ENCODE results near the gene SLC10A7. TPM values are rescaled to one million over a fixed set of nuclear protein-coding genes. Genes with fewer than 3 reads are reported as not detected.

The SLC10A7 gene
- total RNA-seq, 2 experiments from 2014 or later: 8.7 to 9.9 TPM

- peaks cover 8% of the 10 kb centered on the region for H3K9me3 Mint-ChIP-seq
- no peak overlapping the region for H3K4me3 Mint-ChIP-seq
- no peaks in the 10 kb centered on the region for H3K36me3 Mint-ChIP-seq (ENCODE audit: low read depth)
- no peaks in the 10 kb centered on the region for H3K36me3 ChIP-seq (ENCODE audit: insufficient read depth, low read length)
- H3K4me3 ChIP-seq (ENCODE audit: low read length): no peak overlapping the region
- H3K27me3 ChIP-seq (ENCODE audit: control insufficient read depth in 1 of 2, insufficient read depth in 2 of 2, low read length in 2 of 2): peaks cover 0 to 2% of the 10 kb centered on the region in 2 experiments
- no peak overlapping the region for H3K27ac ChIP-seq (ENCODE audit: low read depth in 1 of 2, low read length in 2 of 2)
- no peak for ATAC-seq (ENCODE audit: poor library complexity)
- H3K9me3 ChIP-seq (ENCODE audit: control insufficient read depth in 1 of 2, insufficient read depth in 1 of 2, low read length in 2 of 2): no peaks in the 10 kb centered on the region
- no peak for DNase-seq
- ChIA-PET POLR2A (no interaction called here), CTCF (no interaction called here)
- intact Hi-C loops (cut with DNase I, micrococcal nuclease): no loop called here
- H3K27ac Mint-ChIP-seq: no peak overlapping the region
- peaks cover 5% of the 10 kb centered on the region for H3K27me3 Mint-ChIP-seq
- no peaks in the 10 kb centered on the region for H3K4me1 ChIP-seq (ENCODE audit: insufficient read depth, low read length)
- TF ChIP-seq, protein P1, sequence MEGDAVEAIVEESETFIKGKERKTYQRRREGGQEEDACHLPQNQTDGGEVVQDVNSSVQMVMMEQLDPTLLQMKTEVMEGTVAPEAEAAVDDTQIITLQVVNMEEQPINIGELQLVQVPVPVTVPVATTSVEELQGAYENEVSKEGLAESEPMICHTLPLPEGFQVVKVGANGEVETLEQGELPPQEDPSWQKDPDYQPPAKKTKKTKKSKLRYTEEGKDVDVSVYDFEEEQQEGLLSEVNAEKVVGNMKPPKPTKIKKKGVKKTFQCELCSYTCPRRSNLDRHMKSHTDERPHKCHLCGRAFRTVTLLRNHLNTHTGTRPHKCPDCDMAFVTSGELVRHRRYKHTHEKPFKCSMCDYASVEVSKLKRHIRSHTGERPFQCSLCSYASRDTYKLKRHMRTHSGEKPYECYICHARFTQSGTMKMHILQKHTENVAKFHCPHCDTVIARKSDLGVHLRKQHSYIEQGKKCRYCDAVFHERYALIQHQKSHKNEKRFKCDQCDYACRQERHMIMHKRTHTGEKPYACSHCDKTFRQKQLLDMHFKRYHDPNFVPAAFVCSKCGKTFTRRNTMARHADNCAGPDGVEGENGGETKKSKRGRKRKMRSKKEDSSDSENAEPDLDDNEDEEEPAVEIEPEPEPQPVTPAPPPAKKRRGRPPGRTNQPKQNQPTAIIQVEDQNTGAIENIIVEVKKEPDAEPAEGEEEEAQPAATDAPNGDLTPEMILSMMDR (IDR thresholded peaks at IDR 0.05): no peak
- no peaks in the 10 kb centered on the region for H3K4me1 Mint-ChIP-seq (ENCODE audit: low read depth)
Measured at GRCh38 chr4:146534178-146534577, 12.4 kb upstream of the SLC10A7 start.

DNA sequence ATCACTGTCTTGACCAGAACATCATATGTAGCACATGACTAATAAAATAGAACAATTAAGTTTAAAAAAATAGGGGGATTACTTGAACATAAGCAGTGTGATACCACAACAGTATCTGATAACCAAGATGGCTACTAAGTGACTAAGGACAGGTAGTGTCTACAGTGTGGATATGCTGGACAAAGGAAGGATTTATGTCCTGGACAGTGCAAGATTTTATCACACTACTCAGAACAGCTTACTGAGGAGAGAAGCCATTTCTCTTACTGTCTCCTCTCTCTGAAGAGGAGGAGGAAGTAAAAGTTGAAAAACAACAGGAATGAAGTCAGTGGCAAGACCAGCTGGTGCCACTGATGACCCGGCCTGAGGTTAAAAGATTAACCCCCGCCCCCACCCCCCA is 4.0 kb upstream of the SLC10A7 start:
- Histone ChIP-seq H3K4me3 (ENCODE audit: low read length) (no peak overlapping the region), H3K4me1 (ENCODE audit: insufficient read depth, low read length) (peaks cover 7% of the 10 kb centered on the region), H3K36me3 (ENCODE audit: insufficient read depth, low read length) (no peaks in the 10 kb centered on the region), H3K27ac (ENCODE audit: low read depth in 1 of 2, low read length in 2 of 2) (no peak overlapping the region), H3K9me3 (ENCODE audit: control insufficient read depth in 1 of 2, insufficient read depth in 1 of 2, low read length in 2 of 2) (no peaks in the 10 kb centered on the region), H3K27me3 (ENCODE audit: control insufficient read depth in 1 of 2, insufficient read depth in 2 of 2, low read length in 2 of 2) (no peaks in the 10 kb centered on the region)
- H3K27ac Mint-ChIP-seq: no peak overlapping the region
- intact Hi-C loops (cut with DNase I, micrococcal nuclease): loop anchor here in 1 of 2 experiments (10.0 kb wide), 1 partner anchor 419 kb away; the partner anchor contains the start of gene TTC29
- no peak overlapping the region for H3K4me3 Mint-ChIP-seq
- ChIA-PET POLR2A (no interaction called here), CTCF (no interaction called here)
- peaks cover 5% of the 10 kb centered on the region for H3K27me3 Mint-ChIP-seq
- no peaks in the 10 kb centered on the region for H3K36me3 Mint-ChIP-seq (ENCODE audit: low read depth)
- peaks cover 16% of the 10 kb centered on the region for H3K4me1 Mint-ChIP-seq (ENCODE audit: low read depth)
- TF ChIP-seq, protein P1 (IDR thresholded peaks at IDR 0.05): no peak
- no peak for DNase-seq
- no peaks in the 10 kb centered on the region for H3K9me3 Mint-ChIP-seq
- no peak for ATAC-seq (ENCODE audit: poor library complexity)

GRCh38 chr4:146524663-146525062 is 2.9 kb upstream of the SLC10A7 start:
- Mint-ChIP-seq H3K27me3 (no peaks in the 10 kb centered on the region), H3K36me3 (ENCODE audit: low read depth) (no peaks in the 10 kb centered on the region), H3K4me3 (no peak overlapping the region), H3K9me3 (no peaks in the 10 kb centered on the region), H3K27ac (no peak overlapping the region), H3K4me1 (ENCODE audit: low read depth) (peaks cover 16% of the 10 kb centered on the region)
- intact Hi-C loops (cut with DNase I, micrococcal nuclease): loop anchor here in 1 of 2 experiments (5.0 to 10.0 kb wide), 2 partner anchors 420 to 907 kb away; partner anchors contain the start of genes MMAA and TTC29
- peaks cover 10% of the 10 kb centered on the region for H3K4me1 ChIP-seq (ENCODE audit: insufficient read depth, low read length)
- H3K27ac ChIP-seq (ENCODE audit: low read depth in 1 of 2, low read length in 2 of 2): no peak overlapping the region
- H3K9me3 ChIP-seq (ENCODE audit: control insufficient read depth in 1 of 2, insufficient read depth in 1 of 2, low read length in 2 of 2): no peaks in the 10 kb centered on the region
- TF ChIP-seq, protein P1 (IDR thresholded peaks at IDR 0.05): no peak
- H3K27me3 ChIP-seq (ENCODE audit: control insufficient read depth in 1 of 2, insufficient read depth in 2 of 2, low read length in 2 of 2): no peaks in the 10 kb centered on the region
- POLR2A ChIA-PET: no interaction called here
- H3K36me3 ChIP-seq (ENCODE audit: insufficient read depth, low read length): no peaks in the 10 kb centered on the region
- ATAC-seq (ENCODE audit: poor library complexity) (no peak), DNase-seq (no peak)
- no peak overlapping the region for H3K4me3 ChIP-seq (ENCODE audit: low read length)
- CTCF ChIA-PET: no interaction called here

Measured in CD4-positive, alpha-beta T cell (primary cell).